ENCODE results near the gene NKX2-2.
A peak's percentile ranks its signal among the peaks of the same experiment; 100 is the strongest.

The NKX2-2 gene

GRCh38 chr20:21522481-21523280, 8.8 kb upstream of the NKX2-2 start:
- FAIRE-seq (no peak), DNase-seq (ENCODE audit: low spot score) (no peak)

GRCh38 chr20:21521596-21522480, 8.0 kb upstream of the NKX2-2 start:
- DNase-seq (ENCODE audit: low spot score): peak; percentile 20
- no peak for FAIRE-seq

GRCh38 chr20:21520702-21521595, 7.1 kb upstream of the NKX2-2 start:
- FAIRE-seq (no peak), DNase-seq (ENCODE audit: low spot score) (peak; percentile 55)

GRCh38 chr20:21519136-21519584, 5.3 kb upstream of the NKX2-2 start:
- DNase-seq (ENCODE audit: low spot score) (no peak), FAIRE-seq (no peak)

GRCh38 chr20:21518292-21518991, 4.6 kb upstream of the NKX2-2 start:
- FAIRE-seq (no peak), DNase-seq (ENCODE audit: low spot score) (no peak)

GRCh38 chr20:21517566-21518277, 3.9 kb upstream of the NKX2-2 start:
- no peak for FAIRE-seq

GRCh38 chr20:21516861-21517565, 3.1 kb upstream of the NKX2-2 start:
- no peak for FAIRE-seq
- DNase-seq (ENCODE audit: low spot score): no peak

More at GRCh38 chr20:21517566-21518277, 3.9 kb upstream of the NKX2-2 start:
- DNase-seq (ENCODE audit: low spot score): no peak

- FAIRE-seq (no peak), DNase-seq (ENCODE audit: low spot score) (no peak)
Measured at GRCh38 chr20:21516180-21516567, 2.3 kb upstream of the NKX2-2 start.

- DNase-seq (ENCODE audit: low spot score) (no peak), FAIRE-seq (no peak)
Measured at GRCh38 chr20:21515300-21516179, 1.7 kb upstream of the NKX2-2 start.

GRCh38 chr20:21514553-21515251, 838 bp upstream of the NKX2-2 start:
- no peak for FAIRE-seq

GRCh38 chr20:21513181-21513663, 642 bp downstream of the NKX2-2 start:
- DNase-seq (ENCODE audit: low spot score): no peak
- FAIRE-seq: no peak

More at GRCh38 chr20:21514553-21515251, 838 bp upstream of the NKX2-2 start:
- DNase-seq (ENCODE audit: low spot score): peak; percentile 72

GRCh38 chr20:21512634-21513180, 1.2 kb downstream of the NKX2-2 start:
- no peak for DNase-seq (ENCODE audit: low spot score)
- no peak for FAIRE-seq

GRCh38 chr20:21511850-21512633, 1.8 kb downstream of the NKX2-2 start:
- FAIRE-seq (no peak), DNase-seq (ENCODE audit: low spot score) (no peak)

GRCh38 chr20:21511485-21511849, 2.4 kb downstream of the NKX2-2 start:
- no peak for FAIRE-seq
- no peak for DNase-seq (ENCODE audit: low spot score)

- no peak for FAIRE-seq
- DNase-seq (ENCODE audit: low spot score): no peak
Measured at GRCh38 chr20:21510414-21511384, 3.2 kb downstream of the NKX2-2 start.
